ENCODE data around the gene MIF4GD. TPM values are rescaled to one million over a fixed set of nuclear protein-coding genes. Genes with fewer than 3 reads are reported as not detected.
"Not testable (repeated sequence)": the region's sequence is repeated elsewhere in the genome, so short reads cannot be mapped to it uniquely, and the experiment has no call there.

The MIF4GD gene
- total RNA-seq, 3 donors from 2014 or later, result 26.2 to 38.7 (median 28.8) TPM

DNA sequence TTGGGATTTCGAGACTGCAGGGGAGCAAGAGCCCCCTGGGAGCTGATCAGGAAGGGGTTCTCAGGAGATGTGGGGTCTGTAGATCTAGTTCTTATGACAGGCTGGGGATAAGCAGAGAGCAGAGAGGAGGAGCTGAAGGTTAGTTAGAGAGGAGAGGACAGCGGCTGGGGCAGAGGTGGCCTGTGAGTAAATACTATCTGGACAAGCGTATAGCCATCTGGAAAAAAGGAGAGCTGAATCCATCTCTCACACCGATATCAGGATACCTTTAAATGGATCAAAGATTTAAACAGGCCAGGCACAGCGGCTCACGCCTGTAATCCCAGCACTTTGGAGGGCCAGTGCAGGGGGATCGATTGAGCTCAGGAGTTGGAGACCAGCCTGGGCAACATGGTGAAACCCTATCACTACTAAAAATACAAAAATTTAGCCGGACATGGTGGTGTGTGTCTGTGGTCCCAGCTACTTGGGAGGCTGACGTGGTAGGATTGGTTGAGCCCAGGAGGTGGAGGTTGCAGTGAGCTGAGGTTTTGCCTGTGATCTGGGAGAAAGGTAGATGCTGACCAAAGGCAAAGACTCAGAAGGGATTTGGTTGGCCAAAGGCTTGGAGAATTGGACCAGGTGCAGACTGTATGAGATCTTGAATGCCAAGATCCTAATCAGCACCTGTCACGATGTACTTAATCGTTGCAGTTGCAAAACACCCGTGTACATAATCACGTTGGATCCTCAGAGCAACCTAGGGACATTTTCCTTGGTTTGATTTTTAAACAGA is 37.1 kb upstream of the MIF4GD start:
- intact Hi-C loops (cut with DNase I; ENCODE audit: low total_unique reads), result no loop called here
- no peaks in the 10 kb centered on the region for H3K9me3 ChIP-seq

DNA sequence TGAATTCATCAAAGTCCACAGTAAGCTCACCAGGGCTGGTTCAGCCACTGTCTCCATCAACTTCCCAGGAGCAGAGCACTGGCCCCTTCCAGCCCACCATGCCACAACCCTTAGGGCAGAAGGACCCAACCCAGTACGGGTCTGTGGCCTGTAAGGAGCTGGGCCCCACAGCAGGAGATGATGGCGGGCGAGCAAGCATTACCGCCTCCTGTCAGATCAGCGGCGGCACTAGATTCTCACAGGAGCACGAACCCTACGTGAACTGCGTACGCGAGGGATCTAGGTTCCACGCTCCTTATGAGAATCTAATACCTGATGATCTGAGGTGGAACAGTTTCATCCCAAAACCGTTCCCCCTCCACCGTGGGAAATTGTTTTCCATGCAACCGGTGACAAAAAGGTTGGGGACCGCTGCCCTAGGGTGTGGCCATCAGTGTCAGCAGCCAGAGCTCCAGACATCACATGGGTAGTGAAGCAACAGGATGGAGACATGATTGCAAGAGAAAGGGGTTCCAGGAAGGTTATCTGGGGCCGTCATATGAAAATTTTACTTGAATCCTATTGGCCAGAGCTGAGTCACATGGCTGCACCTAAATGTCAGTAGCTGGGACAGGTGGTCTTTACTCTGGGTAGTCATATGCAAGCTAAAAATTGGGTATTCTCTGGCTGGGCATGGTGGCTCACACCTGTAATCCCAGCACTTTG is 30.6 kb upstream of the MIF4GD start:
- Histone ChIP-seq H3K27me3 (no peaks in the 10 kb centered on the region), H3K4me3 (no peak overlapping the region), H3K36me3 (no peaks in the 10 kb centered on the region), H3K9me3 (no peaks in the 10 kb centered on the region), H3K27ac (no peak overlapping the region), H3K4me1 (no peaks in the 10 kb centered on the region)
- TF ChIP-seq POLR2AphosphoS5 (IDR thresholded peaks at IDR 0.05) (no peak), POLR2A (IDR thresholded peaks at IDR 0.05) (no peak)
- DNase-seq (ENCODE audit: low spot score in 2 of 2), result no peak
- intact Hi-C loops (cut with DNase I; ENCODE audit: low total_unique reads), result no loop called here

More for the DNA sequence above, 37.1 kb upstream of the MIF4GD start:
- Histone ChIP-seq H3K27ac (no peak overlapping the region), H3K36me3 (no peaks in the 10 kb centered on the region), H3K27me3 (no peaks in the 10 kb centered on the region), H3K4me3 (no peak overlapping the region), H3K4me1 (no peaks in the 10 kb centered on the region)
- TF ChIP-seq POLR2A (IDR thresholded peaks at IDR 0.05) (no peak), POLR2AphosphoS5 (IDR thresholded peaks at IDR 0.05) (no peak)
- TF ChIP-seq, protein P1, sequence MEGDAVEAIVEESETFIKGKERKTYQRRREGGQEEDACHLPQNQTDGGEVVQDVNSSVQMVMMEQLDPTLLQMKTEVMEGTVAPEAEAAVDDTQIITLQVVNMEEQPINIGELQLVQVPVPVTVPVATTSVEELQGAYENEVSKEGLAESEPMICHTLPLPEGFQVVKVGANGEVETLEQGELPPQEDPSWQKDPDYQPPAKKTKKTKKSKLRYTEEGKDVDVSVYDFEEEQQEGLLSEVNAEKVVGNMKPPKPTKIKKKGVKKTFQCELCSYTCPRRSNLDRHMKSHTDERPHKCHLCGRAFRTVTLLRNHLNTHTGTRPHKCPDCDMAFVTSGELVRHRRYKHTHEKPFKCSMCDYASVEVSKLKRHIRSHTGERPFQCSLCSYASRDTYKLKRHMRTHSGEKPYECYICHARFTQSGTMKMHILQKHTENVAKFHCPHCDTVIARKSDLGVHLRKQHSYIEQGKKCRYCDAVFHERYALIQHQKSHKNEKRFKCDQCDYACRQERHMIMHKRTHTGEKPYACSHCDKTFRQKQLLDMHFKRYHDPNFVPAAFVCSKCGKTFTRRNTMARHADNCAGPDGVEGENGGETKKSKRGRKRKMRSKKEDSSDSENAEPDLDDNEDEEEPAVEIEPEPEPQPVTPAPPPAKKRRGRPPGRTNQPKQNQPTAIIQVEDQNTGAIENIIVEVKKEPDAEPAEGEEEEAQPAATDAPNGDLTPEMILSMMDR (IDR thresholded peaks at IDR 0.05), result no peak
- DNase-seq (ENCODE audit: low spot score in 2 of 2), result no peak

DNA sequence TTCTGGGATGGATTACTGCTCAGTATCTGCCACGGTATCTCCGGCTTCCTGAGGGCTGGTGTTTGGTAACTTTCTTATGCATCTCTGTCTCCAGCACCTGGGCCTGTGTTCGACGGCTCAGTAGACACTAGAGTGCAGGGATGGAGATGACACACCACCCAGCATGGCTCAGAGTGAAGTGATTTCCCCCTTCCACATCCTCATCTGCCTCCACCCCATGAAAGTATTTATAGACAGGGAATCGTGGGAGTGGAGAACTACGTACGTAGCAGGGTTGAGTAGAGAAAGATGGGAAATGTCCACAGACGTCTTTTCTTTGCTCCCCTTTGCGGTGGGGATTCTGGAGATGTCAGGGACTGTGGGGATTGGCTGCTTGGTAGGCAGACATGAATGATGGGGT is 30.0 kb upstream of the MIF4GD start:
- TF ChIP-seq POLR2AphosphoS5 (IDR thresholded peaks at IDR 0.05) (no peak), POLR2A (IDR thresholded peaks at IDR 0.05) (no peak)
- TF ChIP-seq, protein P1 (IDR thresholded peaks at IDR 0.05), result no peak
- Histone ChIP-seq H3K4me1 (no peaks in the 10 kb centered on the region), H3K4me3 (no peak overlapping the region), H3K9me3 (no peaks in the 10 kb centered on the region), H3K36me3 (no peaks in the 10 kb centered on the region), H3K27ac (no peak overlapping the region), H3K27me3 (no peaks in the 10 kb centered on the region)
- intact Hi-C loops (cut with DNase I; ENCODE audit: low total_unique reads), result no loop called here
- no peak for DNase-seq (ENCODE audit: low spot score in 2 of 2)

DNA sequence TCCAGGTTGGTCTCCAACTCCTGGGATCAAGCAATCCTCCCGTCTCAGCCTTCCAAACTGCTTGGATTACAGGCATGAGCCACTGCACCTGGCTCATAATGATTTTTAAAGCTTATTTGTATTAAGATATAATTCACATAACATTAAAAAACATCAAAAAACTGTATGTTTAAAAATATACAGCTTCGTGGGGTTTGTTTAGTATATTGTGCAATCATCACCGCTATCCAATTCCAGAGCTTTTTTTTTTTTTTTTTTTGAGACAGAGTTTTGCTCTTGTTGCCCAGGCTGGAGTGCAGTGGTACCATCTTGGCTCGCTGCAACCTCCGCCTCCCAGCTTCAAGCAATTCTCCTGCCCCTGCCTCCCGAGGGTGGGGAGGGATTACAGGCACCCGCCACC is 29.2 kb upstream of the MIF4GD start:
- Histone ChIP-seq H3K27me3 (no peaks in the 10 kb centered on the region), H3K4me3 (no peak overlapping the region), H3K36me3 (no peaks in the 10 kb centered on the region), H3K4me1 (no peaks in the 10 kb centered on the region), H3K9me3 (no peaks in the 10 kb centered on the region), H3K27ac (no peak overlapping the region)
- DNase-seq (ENCODE audit: low spot score in 2 of 2), result no peak
- no peak for TF ChIP-seq POLR2AphosphoS5 (IDR thresholded peaks at IDR 0.05)
- TF ChIP-seq, protein P1 (IDR thresholded peaks at IDR 0.05), result no peak
- TF ChIP-seq POLR2A (IDR thresholded peaks at IDR 0.05), result no peak
- intact Hi-C loops (cut with DNase I; ENCODE audit: low total_unique reads), result no loop called here

DNA sequence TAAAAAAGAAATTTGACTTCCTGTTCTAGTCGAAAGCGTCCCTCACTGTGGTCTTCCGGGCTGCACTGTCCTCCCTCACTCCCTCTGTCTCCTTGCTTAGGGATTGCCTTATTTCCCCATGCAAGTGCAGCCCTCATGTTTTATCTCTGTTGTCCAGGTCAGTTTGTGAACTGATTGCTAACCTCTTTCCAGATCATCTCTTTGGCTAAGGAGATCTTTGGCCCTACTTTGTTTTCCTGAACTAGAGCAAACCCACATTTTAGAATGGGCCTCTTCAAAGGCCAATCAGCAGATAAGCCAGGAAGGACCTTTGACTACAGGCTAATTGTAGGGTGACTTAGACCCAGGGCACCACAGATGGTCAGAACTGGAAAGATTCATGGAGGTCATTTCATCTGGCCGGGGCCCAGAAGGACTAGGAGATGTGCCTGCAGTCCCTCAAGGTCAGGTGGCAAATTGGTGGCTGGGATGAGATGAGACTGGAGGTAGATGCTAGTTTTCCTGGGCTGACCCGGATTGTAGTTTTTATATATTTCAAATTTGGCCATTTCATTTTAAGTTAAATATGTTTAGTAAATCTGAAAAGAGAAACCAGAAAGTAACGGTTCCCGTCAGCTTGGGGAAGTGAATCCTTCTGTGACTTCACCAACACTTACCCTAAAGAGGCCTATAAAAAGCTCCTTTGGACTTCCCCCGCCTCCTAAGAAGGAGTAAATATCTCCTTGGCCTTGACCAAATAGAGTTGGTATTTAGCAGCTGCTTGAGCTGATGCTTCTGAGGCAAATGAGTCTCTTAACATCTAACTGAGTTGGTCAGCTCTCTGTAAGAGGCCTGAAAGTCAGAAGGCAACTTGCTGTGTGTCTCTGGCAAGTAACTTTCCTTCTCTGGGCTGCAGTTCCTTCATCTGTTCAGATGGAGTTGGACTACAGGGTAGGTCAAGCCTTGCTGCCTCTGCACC is 24.4 kb upstream of the MIF4GD start:
- TF ChIP-seq POLR2AphosphoS5 (IDR thresholded peaks at IDR 0.05), result no peak
- TF ChIP-seq, protein P1 (IDR thresholded peaks at IDR 0.05), result no peak
- no peak for TF ChIP-seq POLR2A (IDR thresholded peaks at IDR 0.05)
- intact Hi-C loops (cut with DNase I; ENCODE audit: low total_unique reads), result no loop called here
- no peak overlapping the region for H3K4me3 ChIP-seq
- DNase-seq (ENCODE audit: low spot score in 2 of 2), result no peak
- H3K9me3 ChIP-seq, result no peaks in the 10 kb centered on the region
- no peaks in the 10 kb centered on the region for H3K36me3 ChIP-seq
- no peaks in the 10 kb centered on the region for H3K4me1 ChIP-seq
- peak overlapping the region in 1 of 2 donors; percentile 15 for H3K27ac ChIP-seq
- no peaks in the 10 kb centered on the region for H3K27me3 ChIP-seq

DNA sequence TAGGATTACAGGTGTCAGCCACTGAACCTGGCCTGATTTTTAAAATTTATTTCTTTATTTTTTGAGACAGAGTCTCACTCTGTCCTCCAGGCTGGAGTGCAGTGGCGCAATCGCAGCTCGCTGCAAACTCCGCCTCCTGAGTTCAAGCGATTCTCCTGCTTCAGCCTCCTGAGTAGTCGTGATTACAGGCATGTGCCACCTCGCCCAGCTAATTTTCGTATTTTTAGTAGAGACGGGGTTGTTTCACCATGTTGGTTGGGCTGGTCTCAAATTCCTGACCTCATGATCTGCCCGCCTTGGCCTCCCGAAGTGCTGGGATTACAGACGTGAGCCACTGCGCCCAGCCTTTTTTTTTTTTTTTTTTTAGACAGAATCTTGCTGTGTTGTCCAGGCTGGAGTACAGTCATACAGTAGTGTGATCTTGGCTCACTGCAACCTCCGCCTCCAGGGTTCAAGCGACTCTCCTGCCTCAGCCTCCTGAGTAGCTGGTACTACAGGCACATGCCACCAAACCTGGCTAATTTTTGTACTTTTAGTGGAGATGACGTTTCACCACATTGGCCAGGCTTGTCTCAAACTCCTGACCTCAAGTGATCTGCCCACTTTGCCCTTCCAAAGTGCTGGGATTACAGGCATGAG is 21.9 kb upstream of the MIF4GD start:
- DNase-seq (ENCODE audit: low spot score in 2 of 2); H3K4me1 ChIP-seq; H3K9me3 ChIP-seq; H3K27me3 ChIP-seq; H3K27ac ChIP-seq; intact Hi-C loops (cut with DNase I; ENCODE audit: low total_unique reads); H3K36me3 ChIP-seq; H3K4me3 ChIP-seq: not testable (repeated sequence)

Data from breast epithelium (tissue), 4 donors.